Renal pelvis (tissue), 4 donors: Measurements from ENCODE around the gene IQCK. TPM values are rescaled to one million over a fixed set of nuclear protein-coding genes. Genes with fewer than 3 reads are reported as not detected.
A peak's percentile ranks its signal among the peaks of the same experiment; 100 is the strongest.

ENCODE experiments used
- DNase-seq: peaks from one replicate; pipeline ENCODE4 v3.0.0-alpha.2; 2013
- polyA plus RNA-seq, 3 donors: library from polyadenylated mRNA; unstranded; fragments of 120-200 nt; gene quantifications; one replicate each; pipeline ENCODE4 v1.2.1, GENCODE V29; 2013; ENCODE audit not compliant: insufficient read length in 3 of 3

Gene IQCK
- polyA plus RNA-seq, 3 donors, result 42.0 to 51.0 (median 45.9) TPM

DNA sequence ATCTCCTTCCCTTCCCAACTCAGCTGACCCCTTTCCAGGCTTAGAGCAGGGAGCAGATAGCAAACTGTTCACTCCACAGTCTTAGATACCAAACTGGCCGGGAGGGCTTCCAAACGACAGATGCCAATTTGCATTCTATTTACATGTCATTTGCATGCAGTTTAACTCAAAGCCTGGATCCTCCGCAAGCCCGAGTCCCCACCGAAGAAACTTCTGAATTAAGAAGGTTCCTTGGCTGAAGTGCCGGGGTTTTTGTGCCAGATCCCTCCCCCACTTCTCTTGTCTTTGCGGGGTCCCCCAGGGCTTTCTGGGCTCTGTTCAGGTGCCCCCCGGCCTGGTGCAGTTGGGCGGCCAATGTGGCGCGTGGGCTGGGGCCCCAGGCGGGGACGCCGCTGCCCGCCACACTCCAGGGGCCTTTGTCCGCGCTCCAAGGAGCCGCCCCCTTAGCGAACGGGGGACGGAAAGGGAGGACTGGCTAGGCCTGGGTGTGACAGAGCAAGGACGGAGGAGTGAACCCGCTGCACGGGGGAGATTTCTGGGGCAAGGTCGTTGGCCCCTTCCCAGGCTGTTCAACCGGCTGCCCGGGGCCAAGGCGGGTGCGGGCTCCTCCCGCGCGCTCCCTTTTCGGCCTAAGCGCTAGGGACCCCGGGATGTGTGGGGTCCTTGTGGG, 165.4 kb downstream of the IQCK start:
- DNase-seq, result peak; percentile 52

DNA sequence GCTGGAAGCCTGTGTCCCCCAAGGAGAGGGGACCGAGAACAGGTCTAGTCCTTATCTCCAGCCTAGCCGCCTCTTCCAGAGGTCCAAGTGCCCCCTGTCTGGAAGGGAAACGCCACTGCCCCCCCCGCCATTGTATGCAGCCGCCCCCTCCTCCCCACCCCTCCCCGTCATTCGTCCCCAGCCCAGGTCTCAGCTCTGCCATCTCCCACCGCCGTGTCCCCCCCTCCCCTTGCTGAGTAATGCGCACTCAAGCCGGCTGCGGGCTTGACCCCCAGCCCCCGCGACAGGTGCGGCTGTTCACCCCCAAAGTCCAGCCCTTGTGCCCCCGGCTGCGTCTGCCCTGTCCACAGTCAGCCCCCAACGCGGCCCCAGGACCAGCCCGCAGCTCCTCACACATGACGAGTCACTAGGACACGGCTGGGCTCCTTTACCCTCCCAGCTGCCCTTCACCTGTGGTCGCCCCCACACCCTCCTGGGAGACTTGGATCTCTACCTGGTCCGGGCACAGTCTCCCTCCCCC, 166.0 kb downstream of the IQCK start:
- no peak for DNase-seq

DNA sequence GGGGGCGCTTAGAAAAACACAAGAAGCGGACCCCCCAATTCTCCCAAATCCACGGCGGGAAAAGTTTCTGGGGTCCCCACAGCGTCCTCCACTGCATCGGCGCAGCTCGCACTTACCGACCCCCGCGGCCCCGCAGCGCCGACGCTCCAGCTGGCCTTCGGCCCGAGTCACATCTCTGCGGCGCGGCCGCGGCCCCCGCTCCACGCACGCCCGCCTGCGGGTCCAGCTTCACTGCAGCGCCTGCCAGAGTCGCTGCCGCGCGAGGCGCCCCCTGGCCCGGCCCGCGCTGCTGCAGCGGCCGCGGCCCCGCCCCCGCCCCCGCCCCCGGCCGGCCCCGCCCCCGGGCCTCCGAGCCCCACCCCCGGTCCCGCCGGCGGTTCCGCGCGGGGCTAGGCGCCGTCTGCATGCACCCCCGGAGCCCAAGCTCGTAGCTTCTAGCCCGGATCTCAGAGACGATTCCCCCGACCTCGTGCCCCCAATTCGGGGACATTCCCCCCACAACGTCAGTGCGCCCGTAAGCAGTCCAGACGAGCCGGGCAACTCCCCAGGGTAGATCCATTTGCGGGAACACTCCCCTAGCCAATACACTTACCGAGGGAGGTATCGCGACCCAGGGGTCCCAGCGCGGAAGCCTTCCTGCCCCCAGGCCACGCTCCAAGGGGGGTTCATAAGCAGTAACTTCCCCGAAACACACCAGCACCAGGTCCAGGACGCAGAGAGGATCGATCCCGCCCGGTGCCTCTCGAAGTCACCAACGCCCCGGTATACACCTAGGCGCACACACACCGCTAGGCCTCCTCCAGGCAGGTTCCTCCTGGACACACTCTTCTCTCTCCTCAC, 166.8 kb downstream of the IQCK start, which contains the start of gene GPRC5B:
TSS of gene GPRC5B (minus strand) at position 238 of the 840 bp plus-strand sequence. CDS start 12,003 bp downstream, outside the sequence.
- DNase-seq, result peak; percentile 56

DNA sequence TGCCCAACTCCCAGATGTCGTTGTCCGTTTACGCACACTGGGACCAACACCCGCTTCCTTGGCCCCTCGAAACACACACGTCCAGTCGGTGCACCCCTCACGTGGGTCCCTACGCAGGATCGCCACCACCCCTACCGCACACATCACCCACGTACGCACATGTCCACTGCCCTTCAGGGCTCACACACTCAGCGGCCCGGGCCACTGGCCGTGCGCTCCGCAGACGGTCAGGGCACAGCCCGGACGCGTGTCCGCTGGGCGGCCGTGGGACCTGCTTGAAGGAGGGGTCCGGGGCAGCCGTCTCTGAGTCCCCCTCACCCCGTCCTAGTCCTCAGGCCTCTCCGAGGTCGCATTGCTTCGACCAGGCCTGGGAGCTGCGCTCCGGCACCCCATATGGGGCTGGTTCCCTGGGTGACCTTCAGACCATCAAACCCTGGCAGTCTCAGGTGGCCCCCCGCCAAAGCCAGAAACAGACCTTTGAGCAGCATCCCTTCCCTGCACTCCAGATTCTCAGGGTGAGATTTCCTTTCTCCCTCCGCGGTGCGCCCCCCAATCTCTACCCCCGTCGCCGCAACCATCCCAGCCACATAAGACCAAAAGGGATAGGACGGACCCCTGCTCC, 167.5 kb downstream of the IQCK start:
- DNase-seq, result peak; percentile 1

DNA sequence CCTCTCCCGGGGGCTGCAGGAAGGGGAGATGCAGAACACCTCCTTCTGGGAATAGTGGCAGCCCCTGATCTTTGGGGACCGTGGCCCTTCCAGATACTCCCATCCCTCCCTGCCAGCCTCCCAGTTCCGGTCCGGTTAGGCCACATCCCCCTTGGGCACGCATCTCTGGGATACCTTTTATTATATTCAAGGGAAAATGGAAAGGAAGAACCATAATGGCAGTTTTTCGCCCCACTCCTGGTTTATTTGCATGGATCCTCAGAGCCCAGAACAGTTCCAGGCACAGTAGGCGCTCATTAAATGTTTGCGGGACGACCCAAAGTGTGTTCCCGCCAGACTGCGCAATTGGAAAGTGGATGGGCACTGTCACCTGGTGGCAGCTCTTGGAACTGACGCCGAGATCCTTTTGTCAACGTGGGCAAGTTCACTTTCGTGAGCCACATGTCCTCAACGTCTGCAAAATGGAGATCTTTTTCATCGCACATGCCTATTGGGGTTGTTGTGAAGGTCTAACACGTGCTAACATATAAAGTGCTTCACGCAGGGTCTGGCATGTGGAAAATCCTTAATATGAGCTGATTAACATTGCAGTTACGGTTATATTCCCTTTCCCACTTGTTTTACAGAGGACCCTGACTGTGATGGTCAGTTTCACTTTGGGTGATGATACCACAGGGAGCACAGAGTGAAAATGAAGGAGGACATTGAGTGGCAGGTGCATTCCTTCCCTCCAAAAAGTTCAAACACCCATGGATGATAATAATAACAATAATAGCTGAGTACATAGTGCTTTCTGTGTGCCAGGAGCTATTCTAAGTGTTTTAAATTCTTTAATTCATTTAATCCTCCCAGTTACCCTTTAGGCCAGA, 168.2 kb downstream of the IQCK start:
- DNase-seq, result peak; percentile 75

DNA sequence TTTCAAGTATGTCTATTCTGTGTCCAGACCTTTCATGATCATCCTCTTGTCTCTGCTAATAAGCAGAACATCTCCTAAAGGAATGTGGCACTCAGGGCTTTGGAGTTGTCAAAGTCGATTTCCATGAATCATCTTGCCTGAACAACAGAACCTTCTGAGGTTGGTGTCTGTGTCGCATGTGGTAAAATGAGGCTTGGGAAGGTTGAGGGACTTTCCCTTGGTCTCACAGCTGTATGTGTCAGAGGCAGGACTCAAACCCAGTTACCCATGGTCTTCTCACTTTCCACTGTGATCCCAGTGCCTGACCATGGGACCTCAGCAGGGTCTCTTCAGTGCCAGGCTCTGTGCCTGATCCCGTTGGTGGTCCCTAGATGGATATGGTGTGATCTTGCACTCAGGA, 170.8 kb downstream of the IQCK start:
- DNase-seq, result no peak

DNA sequence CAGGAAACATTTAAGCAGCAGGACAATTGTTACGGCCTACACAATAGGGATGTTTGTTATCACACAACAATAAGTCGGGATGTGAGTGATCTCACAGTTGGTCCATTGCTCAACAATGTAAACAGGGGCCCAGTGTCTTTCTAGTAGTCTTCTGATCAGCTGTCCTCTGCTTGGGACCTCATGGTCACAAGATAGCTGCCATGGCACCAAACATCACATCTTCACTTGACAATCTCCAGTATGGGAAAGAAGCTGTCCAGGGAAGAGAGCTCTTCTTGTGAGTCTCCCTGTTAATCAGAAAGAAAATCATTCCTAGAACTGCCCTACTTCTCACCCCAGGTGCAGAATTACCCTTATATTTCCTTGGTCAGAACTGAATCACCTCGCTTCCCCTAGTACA, 172.8 kb downstream of the IQCK start:
- no peak for DNase-seq

DNA sequence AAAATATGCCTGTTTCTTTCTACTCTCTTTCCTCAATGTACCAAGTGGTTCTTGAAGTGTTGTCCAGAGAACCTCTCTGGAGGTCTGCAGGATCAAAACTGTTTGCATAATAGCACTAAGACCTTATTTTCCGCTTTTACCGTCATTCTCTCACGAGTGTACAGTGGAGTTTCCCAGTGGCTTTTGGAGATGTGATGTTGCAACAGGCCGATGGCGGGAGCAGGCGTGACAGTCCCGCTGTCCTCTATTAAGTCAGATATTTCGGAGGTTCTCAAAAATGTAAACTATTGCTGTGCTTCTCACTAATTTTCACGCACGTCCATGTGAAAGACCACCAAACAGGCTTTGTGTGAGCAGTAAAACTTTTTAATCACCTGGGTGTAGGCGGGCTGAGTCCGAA, 174.8 kb downstream of the IQCK start:
- DNase-seq, result no peak

DNA sequence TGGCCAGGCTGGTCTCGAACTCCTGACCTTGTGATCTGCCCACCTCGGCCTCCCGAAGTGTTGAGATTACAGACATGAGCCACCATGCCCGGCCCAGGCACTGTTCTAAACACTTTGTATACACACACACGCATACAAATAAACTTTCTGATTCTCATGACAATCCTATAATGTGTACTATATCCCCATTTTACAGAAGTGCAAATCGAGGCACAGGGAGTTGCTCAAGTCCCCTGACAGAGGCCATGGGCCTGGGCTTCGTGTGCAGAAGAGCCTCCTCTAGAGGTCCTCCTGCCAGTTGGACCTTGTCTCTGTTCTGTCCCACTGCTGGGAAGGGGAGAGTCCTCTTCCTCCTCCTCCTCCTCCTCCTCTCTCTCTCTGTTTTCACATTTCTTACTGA, 176.5 kb downstream of the IQCK start:
- no peak for DNase-seq

DNA sequence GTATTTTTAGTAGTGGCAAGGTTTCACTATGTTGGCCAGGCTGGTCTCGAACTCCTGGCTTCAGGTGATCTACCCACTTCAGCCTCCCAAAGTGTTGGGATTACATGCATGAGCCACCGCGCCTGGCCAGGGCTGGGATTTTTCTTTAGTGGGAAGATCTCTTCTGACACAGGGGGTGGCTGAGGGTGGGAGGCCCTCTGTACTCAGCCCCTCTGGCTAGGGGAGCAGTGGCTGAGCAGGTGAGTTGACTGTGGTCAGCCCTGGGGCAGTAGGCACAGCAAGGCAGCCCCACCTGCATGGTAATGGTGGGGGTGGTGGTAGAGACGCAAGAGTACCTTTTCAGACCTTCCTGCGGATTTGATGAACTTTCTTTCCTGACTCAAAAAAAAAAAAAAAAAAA, 178.9 kb downstream of the IQCK start:
- DNase-seq, result no peak

DNA sequence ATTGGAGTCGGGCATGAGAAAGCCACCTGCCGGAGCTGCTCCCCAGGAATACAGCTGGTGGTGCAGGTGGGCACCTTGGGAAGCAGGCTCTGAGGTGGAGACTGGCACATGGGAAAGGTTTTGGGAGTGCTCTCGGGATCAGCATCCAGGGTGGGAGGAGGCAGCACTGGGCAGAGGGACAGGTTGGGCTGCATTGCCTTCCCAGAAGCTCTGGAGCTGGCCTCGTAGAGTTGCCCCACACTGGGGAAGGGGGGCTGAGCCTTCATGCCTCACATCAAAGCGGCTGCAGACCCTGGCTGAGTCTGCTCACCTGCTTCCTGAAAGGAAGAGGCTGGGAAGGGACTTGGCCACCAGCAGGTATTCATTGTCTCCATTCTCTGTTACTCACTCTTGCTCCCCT, 180.1 kb downstream of the IQCK start:
- no peak for DNase-seq

DNA sequence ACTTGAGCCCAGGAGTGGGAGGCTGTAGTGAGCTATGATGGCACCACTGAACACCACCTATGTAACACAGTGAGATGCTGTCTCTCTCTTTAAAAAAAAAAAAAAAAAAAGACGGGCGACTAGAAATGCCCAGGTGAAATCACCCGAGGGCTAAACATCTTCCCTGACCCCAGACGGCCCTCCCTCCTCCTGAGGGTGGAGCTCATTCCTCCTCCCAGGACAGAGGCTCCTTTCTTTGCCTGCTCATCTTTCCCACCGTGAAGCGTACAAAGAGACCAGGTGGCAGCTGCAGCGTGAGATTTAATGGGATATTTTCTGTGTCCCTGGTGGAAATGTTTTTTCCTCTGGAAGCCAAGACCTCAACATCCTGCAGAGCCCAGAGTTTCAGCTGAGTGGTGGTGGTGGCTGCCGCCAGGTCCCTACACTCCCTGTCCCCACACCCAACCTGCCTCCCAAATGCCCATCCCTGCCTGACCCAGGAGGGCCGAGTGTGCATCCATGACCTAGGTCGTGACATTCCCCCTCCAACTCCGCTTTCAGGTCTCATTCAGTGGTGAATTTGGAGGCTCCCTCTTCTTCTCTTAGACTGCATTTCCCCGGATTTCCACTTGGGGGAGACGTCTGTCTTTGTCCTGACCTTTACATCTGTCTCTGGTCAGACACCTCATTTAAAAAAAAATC, 181.0 kb downstream of the IQCK start:
- DNase-seq, result peak; percentile 47

DNA sequence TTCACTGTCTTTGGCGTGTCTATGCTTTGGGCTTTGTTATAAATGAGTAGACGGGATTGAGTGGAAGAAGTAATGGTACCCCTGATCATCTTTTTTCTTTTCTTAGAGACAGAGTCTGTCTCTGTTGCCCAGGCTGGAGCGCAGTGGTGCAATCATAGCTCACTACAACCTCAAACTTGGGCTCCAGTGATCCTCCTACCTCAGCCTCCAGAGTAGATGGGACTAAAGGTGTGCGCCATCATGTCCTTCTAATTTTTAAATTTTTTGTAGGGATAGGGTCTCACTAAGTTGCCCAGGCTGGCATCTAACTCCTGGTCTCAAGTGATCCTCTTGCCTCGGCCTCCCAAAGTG, 181.5 kb downstream of the IQCK start:
- no peak for DNase-seq

DNA sequence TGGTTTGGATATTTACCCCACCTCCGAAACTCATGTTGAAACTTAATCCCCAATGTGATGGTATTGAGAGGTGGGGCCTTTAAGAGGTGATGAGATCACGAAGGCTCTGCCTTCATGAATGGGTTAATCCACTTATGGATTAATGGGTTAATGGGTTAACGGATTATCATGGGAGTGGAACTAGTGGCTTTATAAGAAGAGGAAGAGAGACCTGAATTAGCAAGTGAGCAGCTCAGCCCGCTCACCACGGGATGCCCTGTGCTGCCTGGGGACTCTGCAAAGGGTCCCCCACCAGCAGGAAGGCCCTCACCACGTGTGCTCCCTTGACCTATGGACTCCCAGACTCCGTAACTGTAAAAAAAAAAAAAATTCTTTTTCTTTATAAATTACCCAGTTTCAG, 183.1 kb downstream of the IQCK start:
- DNase-seq, result no peak

DNA sequence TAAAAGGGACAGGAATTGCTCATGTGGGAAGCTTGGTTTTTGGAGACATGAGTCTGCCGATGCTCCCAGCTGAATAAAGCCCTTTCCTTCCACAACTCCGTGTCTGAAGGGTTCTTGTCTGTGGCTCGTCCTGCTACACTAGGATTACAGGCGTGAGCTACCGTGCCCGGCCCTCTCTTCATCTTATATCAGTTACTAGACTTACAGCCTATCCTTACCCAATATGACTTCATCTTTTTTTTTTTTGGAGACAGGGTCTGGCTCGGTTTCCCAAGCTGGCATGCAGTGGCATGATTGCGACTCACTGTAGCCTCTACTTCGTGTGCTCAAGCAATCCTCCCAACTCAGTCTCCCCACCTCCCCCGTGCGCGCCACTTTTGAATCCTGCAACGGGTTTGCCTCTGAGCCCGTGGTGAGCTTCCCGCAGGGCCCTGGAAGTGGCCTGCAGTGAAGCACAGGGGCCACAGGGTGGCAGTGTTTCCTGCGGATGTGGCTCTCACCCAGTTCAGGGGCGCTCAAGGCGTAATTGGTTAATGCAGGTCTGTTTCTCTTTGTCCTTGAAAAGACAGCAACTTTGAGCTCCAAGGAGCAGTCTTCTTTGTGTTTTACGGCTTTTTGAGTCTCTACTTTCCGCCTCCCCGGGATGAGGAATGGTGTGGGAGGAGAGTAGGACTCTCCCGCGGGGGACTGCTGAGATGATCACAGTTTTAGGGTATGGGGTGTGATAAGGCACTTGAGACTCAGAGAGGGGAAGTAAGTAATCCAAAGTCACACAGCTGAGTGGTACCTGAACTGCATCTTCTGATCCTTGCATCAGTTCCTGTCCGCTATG, 189.3 kb downstream of the IQCK start:
- peak; percentile 55 for DNase-seq

Other genes starting within 250 kb of the IQCK start
- 10 to 100 TPM; 60.0 to 67.8 (median 62.7) TPM for gene GDE1, start 196.2 kb upstream of the IQCK start, polyA plus RNA-seq
- gene CCP110, start 194.3 kb upstream of the IQCK start, polyA plus RNA-seq, result 10 to 100 TPM; 21.6 to 39.0 (median 37.1) TPM
- 10 to 100 TPM; 59.3 to 67.5 (median 60.1) TPM for gene VPS35L, start 162.6 kb upstream of the IQCK start, polyA plus RNA-seq
- 10 to 100 TPM; 42.8 to 54.2 (median 49.4) TPM for gene KNOP1, start within 50 bp of the IQCK start, polyA plus RNA-seq
- gene GPRC5B, start 166.6 kb downstream of the IQCK start, polyA plus RNA-seq, result 100 to 1,000 TPM; 110 to 129 (median 116) TPM